ENCODE measurements around the gene NFASC. TPM values are rescaled to one million over a fixed set of nuclear protein-coding genes. Genes with fewer than 3 reads are reported as not detected.

Gene NFASC
- total and polyA plus RNA-seq, 2 experiments from 2014 or later, result 0.75 to 2.2 TPM

DNA sequence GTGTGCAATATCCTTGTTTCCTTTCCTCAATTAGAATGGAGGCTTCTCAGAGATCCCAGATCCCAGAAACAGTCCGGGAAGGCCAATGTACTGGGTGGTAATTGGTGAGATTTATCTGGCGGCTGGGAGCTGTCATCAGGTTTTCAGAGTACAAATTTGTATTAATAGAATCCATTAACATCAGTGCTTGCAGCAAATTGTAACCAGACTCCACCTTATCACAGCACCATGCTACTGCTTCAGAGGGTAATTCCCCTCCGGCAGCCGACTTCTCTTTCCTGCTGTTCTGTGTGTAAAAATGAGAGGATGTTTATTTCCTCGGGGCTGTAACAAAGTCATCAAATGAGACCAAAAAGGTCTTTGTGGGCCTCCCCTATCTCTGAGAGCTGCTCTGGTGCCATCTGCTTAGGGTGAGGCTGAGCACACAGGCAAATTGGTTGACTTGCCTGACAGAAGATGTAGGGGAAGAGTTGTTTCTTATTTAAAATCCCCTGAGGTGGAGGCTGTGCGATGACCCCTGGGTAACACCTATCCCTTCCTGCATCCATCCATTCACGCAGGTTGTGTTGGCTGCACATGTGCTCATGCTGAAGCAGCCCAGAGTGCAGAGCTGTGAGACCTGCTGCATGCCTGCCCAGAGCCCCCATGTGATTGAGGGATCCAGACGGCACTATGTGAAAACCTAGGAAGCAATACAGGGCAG, 19.2 kb downstream of the NFASC start:
- Histone ChIP-seq H3K36me3 (replicated peaks; ENCODE audit: insufficient read depth, low read depth) (no peaks in the 10 kb centered on the region), H3K27me3 (peaks cover 47% of the 10 kb centered on the region), H3K79me2 (no peaks in the 10 kb centered on the region), H3K9me3 (ENCODE audit: low read depth) (no peaks in the 10 kb centered on the region), H3K27ac (no peak overlapping the region), H2AFZ (no peak overlapping the region), H3K4me3 (no peak overlapping the region), H3K4me2 (no peak overlapping the region), H4K20me1 (ENCODE audit: insufficient read depth, poor library complexity, severe bottlenecking) (no peaks in the 10 kb centered on the region), H3K9me2 (replicated peaks; ENCODE audit: insufficient read depth) (no peaks in the 10 kb centered on the region), H3K4me1 (ENCODE audit: insufficient read depth) (no peaks in the 10 kb centered on the region)
- no peak for DNase-seq (ENCODE audit: low spot score)
- WGBS (ENCODE audit: low lambda C conversion rate, missing lambda C conversion rate), result 35% methylated on average over 8 of the region's 8 CpGs
- no peak for TF ChIP-seq CTCF (IDR thresholded peaks at IDR 0.05; ENCODE audit: poor library complexity)
- TF ChIP-seq EZH2phosphoT487 (IDR thresholded peaks at IDR 0.05; ENCODE audit: low read depth, severe bottlenecking, unreplicated experiment), result no peak
- TF ChIP-seq EZH2 (IDR thresholded peaks at IDR 0.05; ENCODE audit: borderline replicate concordance), result no peak

GRCh38 chr1:204891860-204892259, 21.2 kb downstream of the NFASC start:
- H3K4me3 ChIP-seq, result no peak overlapping the region
- WGBS (ENCODE audit: low lambda C conversion rate, missing lambda C conversion rate), result 93% methylated on average over 3 of the region's 3 CpGs
- peaks cover 58% of the 10 kb centered on the region for H3K27me3 ChIP-seq

GRCh38 chr1:204894031-204894430, 23.4 kb downstream of the NFASC start:
- Histone ChIP-seq H3K4me1 (ENCODE audit: insufficient read depth) (no peaks in the 10 kb centered on the region), H3K27ac (no peak overlapping the region), H3K4me3 (no peak overlapping the region), H3K79me2 (no peaks in the 10 kb centered on the region), H3K36me3 (replicated peaks; ENCODE audit: insufficient read depth, low read depth) (no peaks in the 10 kb centered on the region), H2AFZ (no peak overlapping the region), H3K27me3 (peaks cover 52% of the 10 kb centered on the region), H4K20me1 (ENCODE audit: insufficient read depth, poor library complexity, severe bottlenecking) (no peaks in the 10 kb centered on the region), H3K4me2 (no peak overlapping the region), H3K9me3 (ENCODE audit: low read depth) (no peaks in the 10 kb centered on the region), H3K9me2 (replicated peaks; ENCODE audit: insufficient read depth) (no peaks in the 10 kb centered on the region)
- TF ChIP-seq CTCF (IDR thresholded peaks at IDR 0.05; ENCODE audit: poor library complexity) (no peak), EZH2phosphoT487 (IDR thresholded peaks at IDR 0.05; ENCODE audit: low read depth, severe bottlenecking, unreplicated experiment) (no peak), EZH2 (IDR thresholded peaks at IDR 0.05; ENCODE audit: borderline replicate concordance) (no peak)
- DNase-seq (ENCODE audit: low spot score), result no peak

More at GRCh38 chr1:204891860-204892259, 21.2 kb downstream of the NFASC start:
- Histone ChIP-seq H3K79me2 (no peaks in the 10 kb centered on the region), H3K9me3 (ENCODE audit: low read depth) (no peaks in the 10 kb centered on the region), H3K27ac (no peak overlapping the region), H3K4me2 (no peak overlapping the region), H2AFZ (no peak overlapping the region), H4K20me1 (ENCODE audit: insufficient read depth, poor library complexity, severe bottlenecking) (no peaks in the 10 kb centered on the region), H3K36me3 (replicated peaks; ENCODE audit: insufficient read depth, low read depth) (no peaks in the 10 kb centered on the region), H3K9me2 (replicated peaks; ENCODE audit: insufficient read depth) (no peaks in the 10 kb centered on the region), H3K4me1 (ENCODE audit: insufficient read depth) (no peaks in the 10 kb centered on the region)
- no peak for TF ChIP-seq CTCF (IDR thresholded peaks at IDR 0.05; ENCODE audit: poor library complexity)
- TF ChIP-seq EZH2 (IDR thresholded peaks at IDR 0.05; ENCODE audit: borderline replicate concordance), result no peak
- TF ChIP-seq EZH2phosphoT487 (IDR thresholded peaks at IDR 0.05; ENCODE audit: low read depth, severe bottlenecking, unreplicated experiment), result no peak
- DNase-seq (ENCODE audit: low spot score), result no peak

Data from hepatocyte (in vitro differentiated cells).